Keratinocyte (primary cell): ENCODE data around the gene ELMO2. TPM values are rescaled to one million over a fixed set of nuclear protein-coding genes. Genes with fewer than 3 reads are reported as not detected.

Source experiments
- DNase-seq: peaks from one replicate; pipeline ENCODE4 v3.0.0-alpha.2; 2011; ENCODE audit warnings: low read depth, missing footprints, low spot score
- FAIRE-seq: peaks from 2 replicates; lab custom pipeline; 2011; peaks lifted over from hg19 to GRCh38; lab: Jason Lieb, UNC
- H2AFZ ChIP-seq: 2 replicates; pipeline ENCODE4 v1.6.0; 2012; ENCODE audit warnings: low read length, control low read depth, inconsistent platforms; ENCODE audit not compliant: control insufficient read depth
- H3K27ac ChIP-seq: 2 replicates; pipeline ENCODE4 v1.5.1; 2011; ENCODE audit warnings: low read length; ENCODE audit not compliant: control insufficient read depth, insufficient read depth
- H3K27me3 ChIP-seq: 3 replicates; pipeline ENCODE4 v1.6.0; 2011; ENCODE audit warnings: low read length; ENCODE audit not compliant: control insufficient read depth, insufficient read depth; ENCODE audit errors: extremely low read depth
- H3K36me3 ChIP-seq, 2 experiments: 2 replicates in 1 of 2; 3 replicates in 1 of 2; pipeline ENCODE4 v1.5.1; 2011; ENCODE audit warnings: low read length in 2 of 2, mild to moderate bottlenecking in 1 of 2; ENCODE audit not compliant: control insufficient read depth in 2 of 2, insufficient read depth in 2 of 2; ENCODE audit errors: extremely low read depth in 1 of 2
- H3K4me1 ChIP-seq: 3 replicates; pipeline ENCODE4 v1.5.1; 2011; ENCODE audit warnings: low read length; ENCODE audit not compliant: control insufficient read depth, insufficient read depth; ENCODE audit errors: extremely low read depth
- H3K4me2 ChIP-seq: 3 replicates; pipeline ENCODE4 v1.6.0; 2011; ENCODE audit warnings: low read depth, low read length; ENCODE audit not compliant: control insufficient read depth, insufficient read depth; ENCODE audit errors: extremely low read depth
- H3K4me3 ChIP-seq, 3 experiments: fragments of 200-600 bp in 1 of 3; sonication (generic) in 1 of 3; 2 replicates in 2 of 3; 3 replicates in 1 of 3; pipeline ENCODE4 v1.5.1; 2011 to 2016; ENCODE audit warnings: low read length in 3 of 3, mild to moderate bottlenecking in 3 of 3, control low read depth in 2 of 3, inconsistent platforms in 1 of 3, low read depth in 1 of 3, mixed read lengths in 1 of 3, mixed run types in 1 of 3, moderate library complexity in 1 of 3; ENCODE audit not compliant: control insufficient read depth in 2 of 3, insufficient read depth in 2 of 3; ENCODE audit errors: extremely low read depth in 1 of 3
- H3K79me2 ChIP-seq: 2 replicates; pipeline ENCODE4 v1.6.0; 2012; ENCODE audit warnings: low read length; ENCODE audit not compliant: control insufficient read depth, insufficient read depth
- H3K9ac ChIP-seq: 3 replicates; pipeline ENCODE4 v1.6.0; 2011; ENCODE audit warnings: low read length; ENCODE audit not compliant: control insufficient read depth, insufficient read depth; ENCODE audit errors: extremely low read depth
- H3K9me1 ChIP-seq: 3 replicates; pipeline ENCODE4 v1.6.0; 2011; ENCODE audit warnings: low read length; ENCODE audit not compliant: control insufficient read depth, insufficient read depth; ENCODE audit errors: extremely low read depth
- H3K9me3 ChIP-seq: 2 replicates; pipeline ENCODE4 v1.5.1; 2012; ENCODE audit warnings: low read depth, low read length; ENCODE audit not compliant: control insufficient read depth
- H4K20me1 ChIP-seq: 3 replicates; pipeline ENCODE4 v1.6.0; 2011; ENCODE audit warnings: low read length; ENCODE audit not compliant: control insufficient read depth, insufficient read depth; ENCODE audit errors: extremely low read depth
- EZH2 ChIP-seq: IDR thresholded peaks from one replicate; pipeline ENCODE4 v1.6.1; 2012; ENCODE audit warnings: inconsistent platforms, mild to moderate bottlenecking, low read length, moderate library complexity
- dilution Hi-C: fragments of 300-500 bp; cut with MboI; formaldehyde crosslinking; loops from one replicate; pipeline ENCODE4 v1.7.0; 2020; ENCODE audit warnings: low sequenced_read_pairs; ENCODE audit not compliant: extremely low pct_ligation_motif_present
- polyA plus RNA-seq, 5 experiments: library from polyadenylated mRNA; depleted of rRNA in 3 of 5; stranded (reverse) in 3 of 5; stranded (forward) in 1 of 5; unstranded in 1 of 5; fragments of >200 nt; gene quantifications; 1 replicate in 1 of 5; 2 replicates in 3 of 5; 3 replicates in 1 of 5; pipeline versions ENCODE4 v1.2.1 to v1.2.3, GENCODE V29; 2011 to 2012; ENCODE audit warnings: missing spikeins in 2 of 5, low read depth in 1 of 5, low replicate concordance in 1 of 5
- TF ChIP-seq, protein P1 (sequence below), 3 experiments: IDR thresholded peaks in 1 of 3; conservative IDR thresholded peaks in 1 of 3; optimal IDR thresholded peaks in 1 of 3; 2 replicates in 2 of 3; 3 replicates in 1 of 3; pipeline versions ENCODE3 to v1.5.1; 2011; ENCODE audit warnings: low read length in 3 of 3, mild to moderate bottlenecking in 3 of 3, moderate library complexity in 2 of 3, control low read depth in 1 of 3, inconsistent platforms in 1 of 3; ENCODE audit not compliant: insufficient read depth in 2 of 3; ENCODE audit errors: extremely low read depth in 1 of 3

Gene ELMO2
- polyA plus RNA-seq, 1 donor (not counting 4 experiments of a cell fraction or from before 2014, with no cell fraction given), result 28.5 TPM

DNA sequence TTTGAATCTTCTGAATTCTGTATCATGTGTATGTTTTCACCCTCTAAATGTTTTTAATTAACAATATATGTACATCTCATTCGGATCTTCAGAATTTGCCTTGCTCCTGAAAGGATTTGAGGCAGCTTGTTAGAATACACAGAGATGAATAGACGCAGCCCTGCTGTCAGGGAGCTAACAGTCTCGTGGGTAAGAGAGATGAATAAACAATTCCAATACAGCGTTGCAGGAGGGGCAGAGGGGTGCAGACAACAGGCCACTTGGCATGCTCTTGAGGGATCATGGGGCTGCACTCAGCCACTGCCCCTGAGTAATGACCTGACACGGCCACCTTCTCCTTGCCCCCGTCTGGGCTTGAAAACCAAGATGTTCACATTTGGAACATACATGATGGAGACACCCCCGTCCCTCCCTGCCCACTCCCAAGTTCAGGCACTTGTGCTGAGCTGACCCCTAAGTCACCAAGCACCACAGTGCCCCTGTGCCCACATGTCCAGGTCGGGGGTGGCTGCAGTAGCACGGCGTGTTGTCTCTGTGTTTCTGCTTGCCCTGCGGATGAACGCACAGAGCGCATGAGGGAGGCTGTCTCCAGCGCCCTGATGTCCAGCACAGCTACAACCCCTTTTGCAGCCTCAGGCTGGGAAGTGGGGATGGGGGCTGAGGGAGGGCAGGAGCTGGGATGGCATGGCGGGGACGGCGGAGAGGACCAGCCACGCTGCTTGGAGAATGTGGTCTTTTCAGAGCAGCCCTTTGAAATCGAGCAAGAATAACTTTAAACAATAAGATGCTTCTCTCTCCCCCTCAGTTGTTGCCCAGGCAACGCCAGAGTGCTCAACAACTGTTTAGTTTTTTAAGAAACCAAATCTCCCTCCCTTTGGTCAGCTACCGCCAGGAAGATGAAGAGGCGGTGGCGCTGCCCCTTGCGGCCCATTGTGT, 65.1 kb downstream of the ELMO2 start:
- TF ChIP-seq, protein P1, sequence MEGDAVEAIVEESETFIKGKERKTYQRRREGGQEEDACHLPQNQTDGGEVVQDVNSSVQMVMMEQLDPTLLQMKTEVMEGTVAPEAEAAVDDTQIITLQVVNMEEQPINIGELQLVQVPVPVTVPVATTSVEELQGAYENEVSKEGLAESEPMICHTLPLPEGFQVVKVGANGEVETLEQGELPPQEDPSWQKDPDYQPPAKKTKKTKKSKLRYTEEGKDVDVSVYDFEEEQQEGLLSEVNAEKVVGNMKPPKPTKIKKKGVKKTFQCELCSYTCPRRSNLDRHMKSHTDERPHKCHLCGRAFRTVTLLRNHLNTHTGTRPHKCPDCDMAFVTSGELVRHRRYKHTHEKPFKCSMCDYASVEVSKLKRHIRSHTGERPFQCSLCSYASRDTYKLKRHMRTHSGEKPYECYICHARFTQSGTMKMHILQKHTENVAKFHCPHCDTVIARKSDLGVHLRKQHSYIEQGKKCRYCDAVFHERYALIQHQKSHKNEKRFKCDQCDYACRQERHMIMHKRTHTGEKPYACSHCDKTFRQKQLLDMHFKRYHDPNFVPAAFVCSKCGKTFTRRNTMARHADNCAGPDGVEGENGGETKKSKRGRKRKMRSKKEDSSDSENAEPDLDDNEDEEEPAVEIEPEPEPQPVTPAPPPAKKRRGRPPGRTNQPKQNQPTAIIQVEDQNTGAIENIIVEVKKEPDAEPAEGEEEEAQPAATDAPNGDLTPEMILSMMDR (optimal IDR thresholded peaks at IDR 0.05 in 1 of 3, IDR thresholded peaks at IDR 0.05 in 1 of 3, conservative IDR thresholded peaks at IDR 0.05 in 1 of 3; ENCODE audit: extremely low read depth in 1 of 3, insufficient read depth in 2 of 3, low read length in 3 of 3), result no peak
- TF ChIP-seq EZH2, result no peak
- FAIRE-seq, result no peak
- dilution Hi-C loops, result no loop called here
- H3K4me1 ChIP-seq, result peaks cover 8% of the 10 kb centered on the region
- H3K4me3 ChIP-seq, result no peak overlapping the region
- H3K9me1 ChIP-seq, result no peaks in the 10 kb centered on the region
- no peak overlapping the region for H3K4me2 ChIP-seq
- H2AFZ ChIP-seq, result no peak overlapping the region
- H3K36me3 ChIP-seq, result no peaks in the 10 kb centered on the region
- H3K27ac ChIP-seq, result no peak overlapping the region
- peaks cover 31% of the 10 kb centered on the region for H3K27me3 ChIP-seq
- H3K79me2 ChIP-seq, result no peaks in the 10 kb centered on the region
- no peaks in the 10 kb centered on the region for H4K20me1 ChIP-seq
- H3K9ac ChIP-seq, result no peak overlapping the region
- no peak for DNase-seq
- no peaks in the 10 kb centered on the region for H3K9me3 ChIP-seq

DNA sequence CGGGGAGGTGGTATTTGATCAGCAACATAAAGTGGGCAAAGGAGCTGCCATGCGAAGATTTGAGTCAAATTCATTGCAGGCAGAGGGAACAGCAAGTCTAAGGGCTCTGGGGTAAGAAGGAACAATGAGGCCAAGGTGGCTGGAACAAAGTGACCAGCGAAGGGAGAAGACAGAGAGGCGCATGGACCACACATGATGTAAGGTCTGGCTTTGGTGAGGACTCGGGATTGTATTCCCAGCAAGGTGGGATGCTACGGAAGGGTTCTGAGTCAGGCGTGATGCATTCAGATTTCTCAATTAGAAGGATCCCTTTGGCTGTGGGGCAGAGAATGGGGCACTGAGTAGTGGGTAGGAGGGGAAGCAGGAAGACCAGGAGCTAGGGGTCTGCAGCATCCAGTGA, 67.4 kb downstream of the ELMO2 start:
- H3K9ac ChIP-seq, result no peak overlapping the region
- dilution Hi-C loops, result no loop called here
- peaks cover 33% of the 10 kb centered on the region for H3K27me3 ChIP-seq
- no peak overlapping the region for H3K4me2 ChIP-seq
- no peaks in the 10 kb centered on the region for H3K36me3 ChIP-seq
- TF ChIP-seq EZH2, result no peak
- TF ChIP-seq, protein P1 (optimal IDR thresholded peaks at IDR 0.05 in 1 of 3, IDR thresholded peaks at IDR 0.05 in 1 of 3, conservative IDR thresholded peaks at IDR 0.05 in 1 of 3; ENCODE audit: extremely low read depth in 1 of 3, insufficient read depth in 2 of 3, low read length in 3 of 3), result no peak
- no peaks in the 10 kb centered on the region for H3K79me2 ChIP-seq
- H3K27ac ChIP-seq, result no peak overlapping the region
- H3K4me1 ChIP-seq, result peaks cover 8% of the 10 kb centered on the region
- no peaks in the 10 kb centered on the region for H4K20me1 ChIP-seq
- H3K9me1 ChIP-seq, result no peaks in the 10 kb centered on the region
- FAIRE-seq (no peak), DNase-seq (no peak)
- no peak overlapping the region for H2AFZ ChIP-seq
- no peaks in the 10 kb centered on the region for H3K9me3 ChIP-seq
- no peak overlapping the region for H3K4me3 ChIP-seq
